HG02870 (cell line): ENCODE measurements around the gene TCIRG1.

Source experiments
- ATAC-seq: cut with Tn5 transposase; IDR thresholded peaks from one replicate; pipeline ENCODE4 v1.9.1; 2021; ENCODE audit warnings: mild to moderate bottlenecking, moderate library complexity; ENCODE audit not compliant: unreplicated experiment

The TCIRG1 gene

DNA sequence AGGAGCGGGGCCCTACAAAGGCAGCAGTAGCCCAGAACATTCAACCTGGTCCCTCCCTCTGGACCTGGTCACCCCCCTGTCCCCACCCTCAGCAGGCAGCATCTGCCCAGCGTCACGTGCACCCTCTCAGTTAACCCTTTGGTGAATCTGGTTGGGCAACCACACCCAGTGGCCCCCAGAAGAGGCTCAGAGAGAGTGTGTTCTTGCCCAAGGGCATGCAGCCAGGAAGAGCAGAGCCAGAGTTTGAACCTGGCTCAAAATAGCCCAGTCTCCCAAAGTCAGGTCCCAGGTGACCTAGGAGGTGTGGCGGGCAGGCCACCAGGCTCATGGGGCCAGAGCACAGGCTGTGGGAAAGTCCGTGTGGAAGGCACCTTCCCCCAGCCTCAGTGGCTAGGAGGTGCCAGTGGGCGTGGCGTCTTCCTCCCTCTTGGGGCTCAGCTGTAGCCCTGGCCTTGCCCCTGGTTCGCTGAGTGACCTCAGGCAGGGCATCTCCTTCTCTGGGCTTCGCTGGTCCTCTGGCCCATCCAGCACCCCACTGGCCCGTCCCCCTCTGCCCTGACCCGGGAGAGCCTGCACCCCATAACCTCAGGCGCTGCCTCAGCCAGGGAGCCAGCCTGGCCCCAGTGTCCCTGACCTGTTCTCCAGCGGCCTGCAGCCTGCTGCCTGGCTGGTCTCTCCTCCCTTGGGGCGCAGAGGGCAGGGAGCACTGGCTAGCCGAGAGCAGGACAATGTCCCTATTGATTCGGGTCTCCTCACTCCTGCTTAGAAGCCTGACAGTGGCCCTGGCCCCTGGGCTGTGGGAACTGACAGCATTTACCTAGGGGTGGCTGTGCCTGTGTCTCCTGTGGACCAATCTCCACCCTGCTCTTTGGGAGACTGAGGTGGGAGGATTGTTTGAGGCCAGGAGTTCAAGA, 21.7 kb upstream of the TCIRG1 start:
- no peak for ATAC-seq

DNA sequence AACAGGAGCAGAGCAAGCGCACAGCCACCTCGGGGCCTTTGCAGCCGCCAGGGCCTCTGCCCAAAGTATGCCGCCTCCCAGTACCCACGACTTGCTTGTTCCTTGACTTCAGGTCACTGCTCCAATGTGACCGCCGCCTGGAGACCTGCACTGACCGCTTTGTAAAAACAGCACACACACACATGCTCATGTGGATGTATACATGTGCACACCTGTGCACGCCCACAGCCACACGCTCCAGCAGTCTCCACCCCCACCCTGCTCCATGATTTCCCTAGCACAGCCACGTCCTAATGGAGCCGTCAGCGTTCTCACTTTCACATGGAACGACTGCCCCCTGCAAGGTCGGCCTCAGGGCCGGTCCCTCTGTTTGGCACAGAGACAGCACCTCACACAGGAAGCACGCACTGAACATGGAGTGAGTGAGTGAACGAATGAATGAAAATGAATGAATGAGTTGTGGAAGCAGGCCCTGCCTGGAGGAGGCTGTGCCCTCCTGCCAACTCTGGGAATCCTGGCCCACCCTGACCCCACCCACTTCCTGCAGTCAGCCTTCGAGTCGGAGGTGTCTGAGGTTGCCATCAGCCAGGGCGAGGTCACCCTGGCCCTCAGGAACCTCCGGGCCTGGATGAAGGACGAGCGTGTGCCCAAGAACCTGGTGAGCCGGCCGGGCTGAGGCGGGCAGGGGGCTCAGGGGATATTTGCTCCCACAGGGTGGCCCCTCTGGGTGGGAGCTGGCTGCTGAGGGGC, 20.7 kb upstream of the TCIRG1 start:
- no peak for ATAC-seq

DNA sequence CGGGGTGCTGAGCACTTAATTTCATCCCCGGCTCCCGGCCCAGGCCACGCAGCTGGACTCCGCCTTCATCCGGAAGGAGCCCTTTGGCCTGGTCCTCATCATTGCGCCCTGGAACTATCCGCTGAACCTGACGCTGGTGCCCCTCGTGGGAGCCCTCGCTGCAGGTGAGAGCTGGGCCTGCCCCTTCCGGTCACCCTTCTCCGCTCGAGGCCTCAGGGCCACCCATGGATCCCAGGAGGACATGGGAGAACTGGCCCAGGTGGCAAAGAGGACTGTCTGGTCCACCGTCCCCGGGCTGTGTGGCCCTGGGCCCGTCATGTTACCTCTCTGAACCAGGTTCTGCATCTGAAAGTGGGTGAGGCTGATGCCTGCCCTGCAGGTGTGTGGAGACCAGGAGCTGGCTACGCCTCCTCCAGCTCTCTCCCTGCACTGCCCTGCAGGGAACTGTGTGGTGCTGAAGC, 20.1 kb upstream of the TCIRG1 start:
- no peak for ATAC-seq

DNA sequence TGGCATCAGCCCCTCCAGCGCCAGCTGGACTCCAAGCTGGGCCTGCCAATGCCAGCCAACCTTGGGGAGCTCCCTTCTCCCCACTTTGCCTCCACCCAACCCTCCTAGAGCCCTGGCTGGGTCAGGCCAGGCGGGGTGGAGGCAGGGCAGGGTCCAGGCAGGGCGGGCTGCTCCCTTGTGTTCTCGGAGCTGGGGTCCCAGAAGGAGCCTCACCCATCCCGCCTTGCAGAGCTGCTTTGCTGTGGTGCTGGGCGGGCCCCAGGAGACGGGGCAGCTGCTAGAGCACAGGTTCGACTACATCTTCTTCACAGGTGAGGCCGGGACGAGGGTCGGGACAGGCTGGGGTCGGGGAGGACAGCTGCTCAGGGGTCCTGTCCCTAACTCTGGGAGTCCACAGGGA, 19.3 kb upstream of the TCIRG1 start:
- no peak for ATAC-seq

DNA sequence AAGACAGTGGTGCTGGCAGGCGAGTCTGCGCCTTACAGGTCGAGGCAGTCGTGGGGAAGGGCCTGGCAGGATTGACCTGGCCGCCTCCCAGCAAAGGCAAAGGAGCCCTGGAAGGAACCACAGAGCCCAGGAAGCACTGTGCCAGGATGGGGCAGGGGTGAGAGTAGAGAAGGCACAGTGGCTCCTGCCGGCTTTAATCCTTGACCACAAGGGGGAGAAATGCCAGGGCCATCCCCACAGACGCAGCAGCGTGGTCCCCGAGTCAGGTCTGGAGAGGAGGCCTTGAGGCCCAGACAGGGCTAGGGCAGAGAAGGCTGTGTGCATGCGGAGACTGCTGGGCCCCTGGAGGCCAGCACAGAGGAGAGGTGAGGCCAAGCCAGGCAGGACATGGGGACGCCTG, 18.2 kb upstream of the TCIRG1 start:
- no peak for ATAC-seq

DNA sequence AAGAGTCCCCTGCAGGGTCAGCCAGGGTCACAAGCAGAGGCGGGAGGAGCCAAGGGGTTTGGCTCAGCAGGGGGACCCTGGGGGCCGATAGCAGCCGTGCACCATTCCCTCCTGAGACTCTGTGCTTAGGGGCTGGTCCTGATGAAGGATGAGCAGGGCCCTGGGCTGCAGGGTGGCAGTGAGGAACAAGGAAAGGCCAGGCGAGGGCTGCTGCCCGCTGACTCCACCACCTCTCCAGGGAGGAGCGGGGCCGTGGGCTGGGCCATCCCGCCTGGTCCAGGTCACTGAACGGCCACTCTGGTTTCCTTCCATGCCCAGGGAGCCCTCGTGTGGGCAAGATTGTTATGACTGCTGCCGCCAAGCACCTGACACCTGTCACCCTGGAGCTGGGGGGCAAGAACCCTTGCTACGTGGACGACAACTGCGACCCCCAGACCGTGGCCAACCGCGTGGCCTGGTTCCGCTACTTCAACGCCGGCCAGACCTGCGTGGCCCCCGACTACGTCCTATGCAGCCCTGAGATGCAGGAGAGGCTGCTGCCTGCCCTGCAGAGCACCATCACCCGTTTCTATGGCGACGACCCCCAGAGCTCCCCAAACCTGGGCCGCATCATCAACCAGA, 17.5 kb upstream of the TCIRG1 start:
- no peak for ATAC-seq

DNA sequence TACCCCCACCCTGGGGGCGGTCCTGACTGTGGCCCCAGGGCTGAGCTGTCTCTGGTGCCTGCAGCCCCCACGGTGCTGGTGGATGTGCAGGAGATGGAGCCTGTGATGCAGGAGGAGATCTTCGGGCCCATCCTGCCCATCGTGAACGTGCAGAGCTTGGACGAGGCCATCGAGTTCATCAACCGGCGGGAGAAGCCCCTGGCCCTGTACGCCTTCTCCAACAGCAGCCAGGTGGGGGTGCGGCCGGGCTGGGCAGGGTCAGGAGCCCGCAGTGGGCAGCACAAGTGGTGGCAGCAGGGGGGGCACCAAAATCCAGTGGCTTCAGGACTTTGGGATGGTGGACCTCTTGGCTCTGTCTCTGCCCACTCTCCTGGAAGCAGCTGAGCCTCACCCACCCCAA, 16.3 kb upstream of the TCIRG1 start:
- no peak for ATAC-seq

DNA sequence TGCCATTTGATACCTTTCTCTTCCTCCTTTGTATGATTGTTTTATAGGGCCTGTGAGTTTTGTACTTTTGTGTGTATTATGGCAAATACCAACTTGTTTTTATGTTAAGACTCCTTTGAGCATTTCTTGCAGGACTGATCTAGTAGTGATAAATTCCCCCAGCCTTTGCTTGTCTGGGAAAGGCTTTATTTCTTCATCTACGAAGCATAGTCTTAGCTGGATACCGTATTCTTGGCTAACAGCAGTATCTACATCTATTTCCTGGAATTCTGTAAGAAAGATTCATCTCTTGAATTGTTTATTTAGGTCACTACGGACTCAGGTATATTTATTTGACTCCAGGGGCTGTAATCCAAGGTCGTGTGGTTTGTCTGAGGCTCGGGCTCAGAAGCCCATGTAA, 14.3 kb upstream of the TCIRG1 start:
- no peak for ATAC-seq

DNA sequence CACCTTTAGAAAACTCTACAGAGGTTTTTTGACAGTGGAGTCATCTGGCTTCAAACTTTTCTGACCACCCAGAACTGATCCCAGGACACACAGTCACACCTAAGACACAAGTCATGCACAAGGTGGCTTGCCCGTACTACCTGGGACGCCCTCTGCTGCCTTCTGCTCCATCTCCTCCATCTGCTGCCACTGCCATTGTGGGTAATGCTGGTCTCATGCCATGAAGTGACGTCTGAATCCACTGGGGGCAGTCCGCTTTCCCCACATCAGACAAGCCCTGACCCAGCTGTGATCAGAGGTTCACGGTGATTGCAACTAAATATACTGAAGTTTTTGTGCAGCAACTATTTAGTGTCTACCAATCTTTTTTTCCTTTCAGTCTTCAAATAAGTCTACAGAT, 13.8 kb upstream of the TCIRG1 start:
- no peak for ATAC-seq

DNA sequence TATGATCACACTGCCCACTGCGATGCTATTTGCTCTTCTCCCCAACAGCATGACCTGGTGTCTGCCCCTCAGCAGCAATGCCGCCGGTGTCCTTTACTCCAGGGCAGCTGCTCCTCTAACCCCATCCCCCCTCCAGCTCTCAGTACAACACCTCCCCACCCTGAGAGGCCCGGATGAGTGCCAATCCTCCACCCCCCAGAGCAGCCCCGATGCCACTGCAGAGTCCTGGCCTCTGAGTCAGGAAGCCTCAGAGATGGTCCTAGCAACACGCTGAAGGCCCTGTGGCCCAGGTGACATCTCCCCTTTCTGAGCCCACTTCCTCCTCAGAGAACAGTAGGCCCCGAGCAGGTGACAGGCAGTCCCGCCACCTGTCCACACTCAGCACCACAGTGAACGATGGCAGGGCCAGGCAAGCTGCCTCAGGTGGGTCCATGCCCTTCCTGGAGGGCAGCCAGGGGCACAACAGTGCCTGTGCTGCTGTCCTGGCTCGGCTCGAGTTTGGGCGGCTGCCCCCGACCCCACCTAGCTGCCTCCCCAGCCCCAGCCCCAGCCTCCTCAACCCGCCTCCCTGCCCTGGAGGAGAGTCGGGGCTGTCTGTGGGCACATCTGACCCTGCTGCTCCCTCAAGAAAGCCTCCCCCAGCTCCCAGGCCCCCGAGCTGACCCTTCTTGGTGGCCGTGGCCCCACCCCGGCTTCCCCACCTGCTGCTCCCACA, 12.3 kb upstream of the TCIRG1 start:
- ATAC-seq = no peak

DNA sequence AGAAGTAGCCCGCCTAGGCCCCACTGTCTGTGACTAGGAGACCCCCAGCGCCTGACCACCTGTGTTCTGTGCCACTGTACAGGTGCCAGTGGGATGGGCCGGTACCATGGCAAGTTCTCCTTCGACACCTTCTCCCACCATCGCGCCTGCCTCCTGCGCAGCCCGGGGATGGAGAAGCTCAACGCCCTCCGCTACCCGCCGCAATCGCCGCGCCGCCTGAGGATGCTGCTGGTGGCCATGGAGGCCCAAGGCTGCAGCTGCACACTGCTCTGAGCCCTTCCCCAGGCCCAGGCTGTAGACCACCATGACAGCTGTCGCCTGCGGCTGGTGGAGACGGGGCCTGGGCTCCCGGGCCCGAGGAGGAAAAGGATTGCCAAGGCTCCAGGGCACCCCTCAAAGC, 11.2 kb upstream of the TCIRG1 start:
- ATAC-seq = no peak

DNA sequence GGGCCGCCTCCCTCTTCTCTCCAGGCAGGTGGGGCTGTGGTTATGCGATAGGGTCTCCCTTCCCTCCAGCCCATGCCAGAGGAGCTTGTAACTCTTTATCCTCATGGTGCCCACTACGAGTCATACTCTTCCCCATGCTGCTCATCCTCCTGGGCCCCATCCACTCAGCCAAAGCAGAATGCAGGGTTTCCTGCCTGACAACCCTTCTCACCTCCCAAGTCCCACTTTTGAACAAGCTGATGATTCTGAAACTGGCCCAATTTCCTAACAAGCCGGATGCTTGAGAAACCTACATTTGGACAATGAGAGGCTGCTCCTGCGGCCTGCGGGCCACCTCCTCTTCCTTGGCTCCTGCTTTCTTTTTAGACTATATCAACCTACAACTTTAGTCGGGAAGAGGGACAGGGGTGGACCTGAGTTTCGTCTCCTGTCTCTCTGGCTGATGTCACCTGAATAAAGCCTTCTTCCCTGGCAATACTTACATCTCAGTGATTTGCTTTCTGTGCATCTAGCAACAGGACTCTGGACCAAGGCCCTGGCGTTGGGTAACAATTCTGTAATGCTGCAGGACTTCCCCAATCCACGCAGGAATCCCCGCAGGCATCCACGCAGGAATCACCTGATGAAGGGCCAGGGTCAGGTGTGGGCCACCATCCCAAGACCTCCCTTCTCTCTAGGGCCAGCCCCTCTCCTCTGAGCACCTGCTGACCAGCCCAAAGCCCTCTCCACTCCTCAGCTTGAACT, 9.9 kb upstream of the TCIRG1 start:
- ATAC-seq = no peak

DNA sequence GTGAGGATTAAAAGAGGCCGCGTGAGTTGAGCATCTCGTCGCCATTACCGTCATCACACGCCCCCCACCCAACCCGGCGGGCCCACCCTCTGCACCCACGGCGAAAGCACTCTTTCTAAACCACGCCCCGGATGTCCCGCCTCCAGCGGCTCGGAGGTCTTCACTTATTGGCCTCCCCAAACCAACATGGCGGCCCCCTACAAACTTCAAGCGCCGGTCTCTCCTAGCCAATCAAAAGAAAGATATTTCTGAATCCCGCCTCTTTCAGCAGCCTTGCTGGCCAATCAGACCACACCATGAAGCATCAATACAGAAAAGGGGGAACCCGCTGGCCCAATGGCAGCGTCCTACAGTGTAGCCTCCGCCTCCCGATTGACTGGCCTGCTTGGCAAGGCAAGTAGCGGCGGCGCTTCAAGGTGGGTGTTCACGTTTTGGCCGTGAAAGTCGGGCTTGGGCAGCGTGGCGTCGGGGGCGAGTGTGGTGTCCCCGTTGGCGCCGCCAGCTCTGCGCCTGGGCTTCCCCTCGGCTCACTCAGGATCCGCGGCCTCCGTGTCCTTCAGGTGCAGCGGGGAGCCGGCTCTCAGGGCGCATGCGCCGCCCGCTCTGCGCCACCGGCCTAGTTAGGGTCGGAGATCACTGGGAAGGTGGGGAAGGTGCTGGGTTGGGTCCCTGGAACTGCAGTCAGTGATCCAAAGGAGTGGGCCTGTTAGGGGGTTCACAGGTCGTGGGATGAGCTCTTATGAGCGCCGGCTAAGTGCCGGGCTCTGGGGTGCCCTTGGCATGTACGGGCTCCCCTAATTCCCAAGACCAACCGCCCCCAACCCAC, 8.3 kb upstream of the TCIRG1 start, which contains the start of gene NDUFS8:
TSS of gene NDUFS8 (plus strand) at position 364 of the 826 bp plus-strand sequence. CDS start 1,471 bp downstream, outside the sequence.
- ATAC-seq = peak; percentile 92

DNA sequence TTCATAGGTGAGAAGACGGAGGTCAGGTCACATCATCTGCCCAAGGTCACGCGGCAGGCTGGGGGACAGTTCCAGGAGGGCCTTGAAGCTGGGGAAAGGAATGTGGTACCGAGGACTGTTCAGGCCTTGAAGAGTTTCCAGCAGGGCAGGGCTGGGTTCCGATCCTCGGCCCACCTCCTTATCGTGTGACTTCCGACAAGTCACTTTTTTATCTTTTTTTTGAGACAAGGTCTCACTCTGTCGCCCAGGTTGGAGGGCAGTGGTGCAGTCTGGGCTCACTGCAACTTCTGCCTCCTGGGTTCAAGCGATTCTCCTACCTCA, 7.7 kb upstream of the TCIRG1 start:
- no peak for ATAC-seq

DNA sequence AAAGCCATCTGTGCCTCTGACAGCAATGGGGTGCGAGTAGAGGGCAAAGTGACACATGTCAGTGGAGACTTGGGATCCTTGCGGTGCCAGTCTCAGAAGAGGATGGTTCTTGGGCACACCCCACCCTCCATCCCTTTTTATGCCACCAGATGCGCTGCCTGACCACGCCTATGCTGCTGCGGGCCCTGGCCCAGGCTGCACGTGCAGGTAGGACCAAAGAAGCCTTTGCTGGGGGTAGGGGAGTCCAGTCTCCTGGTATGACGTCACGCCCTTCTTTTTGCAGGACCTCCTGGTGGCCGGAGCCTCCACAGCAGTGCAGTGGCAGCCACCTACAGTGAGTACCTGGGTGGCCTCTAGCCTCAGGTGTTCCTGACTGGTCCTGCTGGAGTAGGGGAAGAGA, 6.8 kb upstream of the TCIRG1 start:
- no peak for ATAC-seq

DNA sequence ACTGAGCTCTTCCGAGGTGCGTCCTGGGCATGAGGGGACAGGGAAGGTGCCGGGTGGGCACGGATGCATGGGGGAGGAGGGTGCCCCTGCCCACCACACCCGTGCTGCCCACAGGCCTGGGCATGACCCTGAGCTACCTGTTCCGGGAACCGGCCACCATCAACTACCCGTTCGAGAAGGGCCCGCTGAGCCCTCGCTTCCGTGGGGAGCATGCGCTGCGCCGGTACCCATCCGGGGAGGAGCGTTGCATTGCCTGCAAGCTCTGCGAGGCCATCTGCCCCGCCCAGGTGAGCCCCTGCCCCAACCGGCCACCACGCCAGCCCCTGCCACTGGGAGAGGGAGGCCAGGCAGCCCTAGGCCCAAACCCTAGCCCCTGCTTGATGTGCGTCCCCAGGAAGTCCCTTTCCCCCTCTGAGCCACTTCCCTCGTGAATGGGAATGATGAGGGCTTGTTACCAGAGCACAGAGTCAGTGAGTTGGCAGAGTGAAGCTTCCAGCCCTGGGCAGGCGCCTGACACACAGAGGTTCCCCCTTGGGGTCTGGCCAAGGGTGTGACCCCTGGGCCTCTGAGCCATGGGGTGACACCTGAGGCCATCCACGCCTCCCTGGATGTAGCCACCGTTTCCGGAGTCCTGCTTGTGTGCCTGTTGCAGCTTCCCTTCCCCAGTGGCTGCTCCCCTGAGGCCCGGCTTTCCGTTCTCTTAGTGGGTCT, 5.7 kb upstream of the TCIRG1 start:
- no peak for ATAC-seq

DNA sequence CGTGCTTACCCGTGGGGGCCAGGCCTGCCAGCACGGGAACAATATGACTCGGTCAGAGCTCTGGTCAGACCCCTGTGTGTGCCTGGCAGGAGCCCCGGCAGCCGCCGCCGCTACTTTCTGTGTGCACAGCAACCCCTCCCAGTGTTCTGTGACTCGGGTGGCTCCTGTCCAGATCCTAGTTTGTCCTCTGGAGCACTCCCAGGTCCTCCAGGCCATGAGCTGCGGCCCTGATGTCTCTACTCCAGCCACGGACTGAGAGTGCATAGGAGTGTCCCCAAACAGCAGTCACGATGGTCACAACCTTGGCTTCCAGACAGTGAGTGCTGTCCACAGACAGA, 5.1 kb upstream of the TCIRG1 start:
- ATAC-seq = no peak

DNA sequence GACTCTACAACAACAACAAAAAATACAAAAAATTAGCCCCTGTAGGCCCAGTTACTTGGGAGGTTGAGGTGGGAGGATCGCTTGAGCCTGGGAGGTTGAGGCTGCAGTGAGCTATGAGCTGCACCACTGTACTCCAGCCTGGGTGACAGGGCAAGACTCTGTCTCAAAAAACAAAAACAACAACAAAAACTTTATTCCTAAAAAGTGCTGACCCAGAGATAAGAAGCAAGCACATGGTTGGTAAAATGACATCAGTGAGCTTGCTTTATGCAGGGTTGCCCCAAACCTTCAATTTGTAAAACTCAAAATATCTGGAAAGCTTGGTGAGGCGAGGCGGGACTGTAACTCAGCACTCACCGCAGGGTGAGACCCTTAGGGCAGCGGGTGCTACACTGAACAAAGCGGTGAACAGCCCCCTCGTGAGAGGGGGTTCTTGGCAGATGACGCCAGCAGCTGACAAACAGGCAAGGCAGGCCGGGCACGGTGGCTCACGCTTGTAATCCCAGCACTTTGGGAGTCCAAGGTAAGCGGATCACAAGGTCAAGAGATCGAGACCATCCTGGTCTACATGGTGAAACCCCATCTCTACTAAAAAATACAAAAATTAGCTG, 3.5 kb upstream of the TCIRG1 start:
- ATAC-seq = no peak
